ENCODE results near the gene RNASE11.
"Not testable (repeated sequence)": the region's sequence is repeated elsewhere in the genome, so short reads cannot be mapped to it uniquely, and the experiment has no call there.

The RNASE11 gene

DNA sequence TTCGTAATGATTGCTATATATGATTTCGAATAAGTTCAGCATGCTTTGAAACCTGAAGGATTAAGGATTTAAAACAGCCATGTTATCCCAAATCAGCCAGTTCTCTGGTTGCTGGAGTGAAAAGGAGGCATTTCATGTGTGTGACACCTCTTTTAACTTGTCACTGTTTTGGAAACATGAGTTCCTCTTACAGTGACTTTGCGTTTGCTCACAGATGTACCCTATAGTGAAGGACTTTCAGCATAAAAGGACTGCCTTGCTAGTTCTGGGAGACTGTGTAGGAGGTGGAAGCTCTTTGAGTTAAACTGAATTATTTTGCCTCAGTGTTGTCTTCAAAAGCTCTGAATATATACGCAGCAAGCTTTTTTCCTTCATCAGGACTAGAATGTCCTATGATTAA, 7.6 kb downstream of the RNASE11 start:
- DNase-seq (ENCODE audit: low read depth) = no peak

DNA sequence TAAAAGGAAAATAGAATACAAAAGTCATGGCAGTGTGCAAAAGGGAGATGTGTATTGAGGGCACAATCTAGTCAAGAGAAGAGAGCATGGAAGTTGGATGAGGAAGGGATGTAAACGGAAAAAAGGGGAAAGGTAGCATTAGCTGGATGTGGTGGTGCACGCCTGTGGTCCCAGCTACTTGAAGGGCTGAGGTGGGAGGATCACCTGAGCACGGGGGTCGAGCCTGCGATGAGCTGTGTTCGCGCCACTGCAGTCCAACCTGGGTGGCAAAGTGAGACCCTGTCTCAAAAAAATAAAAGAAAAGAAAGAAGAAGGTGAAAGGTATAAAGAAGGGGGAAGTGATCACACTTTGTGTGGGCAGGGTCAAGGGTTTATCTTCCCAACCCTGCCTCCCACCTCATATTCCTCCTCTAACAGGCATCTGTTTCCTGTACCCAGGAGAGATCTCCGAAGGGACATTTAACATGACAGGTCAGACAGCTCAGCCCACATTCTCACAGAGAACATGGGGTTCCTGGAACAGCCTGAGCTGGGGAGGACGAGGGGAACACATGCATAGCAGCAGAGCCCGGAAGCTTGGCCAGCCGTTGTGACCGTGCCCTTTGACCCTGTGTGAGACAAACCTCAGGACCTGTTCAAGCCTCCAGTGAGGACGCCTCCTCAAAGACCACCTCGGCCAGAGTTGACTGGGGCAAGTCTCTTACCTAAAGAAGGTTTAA, 8.9 kb downstream of the RNASE11 start:
- DNase-seq (ENCODE audit: low read depth) = no peak

DNA sequence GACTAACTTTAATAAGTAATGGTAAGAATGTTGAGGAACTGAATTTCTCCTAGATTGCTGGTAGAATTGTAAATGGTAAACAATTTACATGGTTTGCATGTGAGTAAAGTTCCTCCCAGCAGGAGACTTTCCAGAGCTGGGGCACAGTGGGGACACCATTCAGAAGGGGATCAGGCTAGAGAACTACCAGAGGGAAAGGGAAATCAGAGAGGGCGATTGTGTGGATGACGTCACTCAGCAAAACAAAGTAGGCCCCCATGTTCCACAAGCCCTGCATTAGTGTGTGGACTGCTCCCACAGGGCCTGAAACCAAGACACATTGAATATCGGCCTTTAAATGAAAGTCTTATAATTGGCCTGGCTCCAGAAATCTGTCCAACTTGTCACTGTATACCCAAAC, 9.5 kb downstream of the RNASE11 start:
- no peak for DNase-seq (ENCODE audit: low read depth)

DNA sequence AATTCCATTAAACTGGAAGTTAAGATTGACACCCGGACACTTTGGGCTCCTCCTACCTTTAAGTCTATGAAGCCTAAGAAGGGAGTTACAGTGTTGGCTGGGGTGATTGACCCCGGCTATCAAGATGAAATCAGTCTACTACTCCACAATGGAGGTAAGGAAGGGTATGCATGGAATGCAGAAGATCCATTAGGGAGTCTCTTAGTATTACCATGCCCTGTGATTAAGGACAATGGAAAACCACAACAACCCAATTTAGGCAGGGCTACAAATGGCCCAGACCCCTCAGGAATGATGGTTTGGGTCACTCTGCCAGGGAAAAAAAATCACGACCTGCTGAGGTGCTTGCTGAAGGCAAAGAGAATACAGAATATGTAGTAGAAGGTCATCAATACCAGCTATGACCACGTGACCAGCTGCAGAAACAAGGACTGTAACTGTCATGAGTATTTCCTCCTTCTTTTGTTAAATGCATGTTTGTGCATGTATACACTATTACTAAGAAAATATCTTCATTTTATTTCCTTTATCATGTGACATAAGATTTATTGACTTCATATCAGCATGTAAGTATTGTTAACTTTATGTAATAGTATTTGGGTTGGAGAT, 15.3 kb downstream of the RNASE11 start:
- not testable (repeated sequence) for DNase-seq (ENCODE audit: low read depth)

DNA sequence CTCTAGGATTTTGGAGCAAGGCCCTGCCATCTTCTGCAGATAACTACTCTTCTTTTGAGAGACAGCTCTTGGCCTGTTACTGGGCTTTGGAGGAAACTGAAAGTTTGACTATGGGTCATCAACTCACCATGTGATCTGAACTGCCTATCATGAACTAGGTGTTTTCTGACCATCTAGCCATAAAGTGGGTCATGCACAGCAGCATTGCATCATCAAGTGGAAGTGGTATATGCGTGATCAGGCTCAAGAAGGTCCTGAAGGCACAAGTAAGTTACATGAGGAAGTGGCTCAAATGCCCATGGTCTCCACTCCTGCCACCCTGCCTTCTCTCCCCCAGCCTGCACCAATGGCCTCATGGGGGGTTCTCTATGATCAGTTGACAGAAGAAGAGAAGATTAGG, 17.1 kb downstream of the RNASE11 start:
- not testable (repeated sequence) for DNase-seq (ENCODE audit: low read depth)

DNA sequence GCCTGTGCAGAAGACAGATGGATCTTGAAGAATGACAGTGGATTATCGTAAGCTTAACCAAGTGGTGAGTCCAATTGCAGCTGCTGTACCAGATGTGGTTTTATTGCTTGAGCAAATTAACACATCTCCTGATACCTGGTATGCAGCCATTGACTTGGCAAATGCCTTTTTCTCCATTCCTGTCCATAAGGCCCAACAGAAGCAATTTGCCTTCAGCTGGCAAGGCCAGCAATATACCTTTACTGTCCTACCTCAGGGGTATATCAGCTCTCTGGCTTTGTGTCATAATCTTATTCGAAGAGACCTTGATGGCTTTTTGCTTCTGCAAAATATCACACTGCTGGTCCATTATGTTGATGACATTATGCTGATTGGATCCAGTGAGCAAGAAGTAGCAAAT, 17.9 kb downstream of the RNASE11 start:
- not testable (repeated sequence) for DNase-seq (ENCODE audit: low read depth)

DNA sequence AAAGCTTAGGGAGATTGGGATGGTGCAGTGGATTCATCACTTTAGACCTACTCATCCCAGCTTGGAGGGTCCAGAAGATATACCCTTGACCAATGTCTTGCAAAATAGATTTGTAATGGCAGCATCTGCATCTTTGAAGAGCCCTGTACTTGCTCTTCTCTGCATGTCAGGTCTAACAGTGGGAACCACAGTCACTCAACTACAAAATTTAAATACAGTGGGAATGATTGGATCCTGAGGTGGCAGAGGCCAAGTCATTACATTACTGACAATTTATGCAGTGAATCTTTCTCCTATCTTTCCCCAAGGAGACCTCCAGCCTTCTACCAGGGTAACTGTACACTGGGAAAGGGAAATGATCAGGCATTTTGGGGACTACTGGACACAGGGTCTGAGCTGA, 18.7 kb downstream of the RNASE11 start:
- DNase-seq (ENCODE audit: low read depth) = no peak

DNA sequence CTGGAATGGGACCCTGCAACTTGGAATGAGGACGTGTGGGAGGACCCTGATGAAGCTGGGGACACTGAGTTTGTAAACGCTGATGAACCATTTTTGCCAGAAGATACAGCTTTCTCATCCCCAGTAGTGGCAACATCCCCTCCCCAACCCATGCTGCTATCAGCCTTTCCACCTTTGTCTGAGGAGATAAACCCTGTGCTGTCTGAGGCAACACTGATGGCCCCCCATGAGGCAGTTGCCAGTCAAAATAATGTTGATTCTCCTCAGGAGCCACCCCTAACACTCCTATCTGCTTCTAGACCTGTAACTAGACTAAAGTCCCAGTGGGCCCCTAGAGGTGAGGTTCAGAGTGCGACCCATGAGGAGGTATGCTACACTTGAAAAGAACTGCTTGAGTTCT, 19.4 kb downstream of the RNASE11 start:
- DNase-seq (ENCODE audit: low read depth) = no peak

DNA sequence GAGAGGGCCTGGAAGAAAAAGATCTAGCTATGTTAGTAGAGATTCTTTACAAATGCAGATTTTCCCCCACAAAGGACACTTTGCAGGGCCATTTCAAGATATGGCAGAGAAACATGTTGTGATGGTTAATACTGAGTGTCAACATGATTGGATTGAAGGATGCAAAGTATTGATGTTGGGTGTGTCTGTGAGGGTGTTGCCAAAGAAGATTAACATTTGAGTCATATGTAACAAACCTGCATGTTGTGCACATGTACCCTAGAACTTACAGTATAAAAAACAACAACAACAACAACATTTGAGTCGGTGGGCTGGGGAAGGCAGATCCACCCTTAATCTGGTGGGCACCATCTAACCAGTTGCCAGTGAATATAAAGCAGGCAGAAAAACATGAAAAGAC, 20.6 kb downstream of the RNASE11 start:
- DNase-seq (ENCODE audit: low read depth) = not testable (repeated sequence)

DNA sequence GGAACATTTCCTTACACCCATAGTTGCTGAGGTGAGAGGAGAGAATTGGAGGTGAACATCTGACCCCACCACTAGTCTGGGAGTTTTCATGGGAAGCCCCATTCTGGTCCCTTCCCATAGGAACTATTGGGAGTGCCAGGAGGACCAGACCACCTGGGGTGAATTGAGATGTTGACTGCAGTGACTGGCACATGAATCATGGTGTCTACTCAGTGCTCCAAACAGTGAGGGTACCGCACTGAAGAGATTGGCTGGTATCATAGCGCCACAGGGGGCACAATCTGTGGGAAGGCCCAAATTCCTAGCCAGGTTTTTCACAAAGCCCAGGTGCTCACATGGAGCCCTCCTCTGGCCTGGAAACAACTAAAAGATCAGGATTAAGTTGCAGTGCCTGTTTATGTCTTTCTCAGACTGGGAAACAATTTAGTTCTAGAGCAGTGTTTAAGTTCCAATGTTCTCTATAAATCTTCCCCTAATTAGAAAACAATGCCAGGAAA, 23.3 kb downstream of the RNASE11 start:
- no peak for DNase-seq (ENCODE audit: low read depth)

DNA sequence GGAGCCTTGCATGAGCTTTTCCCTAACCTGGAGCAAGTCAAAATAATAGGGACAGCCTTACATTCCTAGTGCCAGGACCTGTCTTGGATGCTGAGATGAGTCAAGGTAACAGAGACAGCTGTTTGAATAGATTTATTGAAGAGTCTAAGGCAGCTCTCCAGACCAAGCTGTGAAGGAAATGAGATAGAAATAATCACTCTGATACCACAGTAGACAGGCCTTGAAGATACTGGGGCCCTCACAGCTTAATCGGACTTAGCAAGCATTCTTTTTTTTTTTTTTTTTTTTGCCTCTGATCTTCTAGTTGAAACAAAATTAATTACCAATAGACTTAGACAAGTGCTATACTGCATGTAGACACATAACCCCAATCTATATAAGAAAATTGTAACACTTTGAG, 23.8 kb downstream of the RNASE11 start:
- DNase-seq (ENCODE audit: low read depth) = no peak

DNA sequence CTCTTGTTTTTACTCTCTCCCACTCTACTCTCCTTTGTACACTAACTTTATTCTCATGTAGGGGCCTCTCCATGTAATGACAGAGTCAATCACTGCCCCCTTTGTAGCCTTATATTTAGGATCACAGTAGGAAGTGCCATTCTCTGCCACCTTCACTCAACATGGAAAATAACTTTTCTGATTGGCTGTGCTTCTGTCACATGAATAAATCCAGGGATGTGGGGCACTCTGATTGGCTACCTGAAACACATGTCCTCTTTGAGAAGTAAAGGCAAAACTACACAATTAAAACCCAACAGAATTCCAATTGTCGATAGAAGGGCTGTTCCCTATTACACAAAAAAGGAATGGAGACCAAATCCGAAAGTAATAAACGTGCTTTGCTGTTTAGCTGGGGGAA, 26.8 kb downstream of the RNASE11 start, which contains the start of gene RNASE9:
TSS of gene RNASE9 (minus strand) at position 87 of the 400 bp plus-strand sequence.
- no peak for DNase-seq (ENCODE audit: low read depth)

DNA sequence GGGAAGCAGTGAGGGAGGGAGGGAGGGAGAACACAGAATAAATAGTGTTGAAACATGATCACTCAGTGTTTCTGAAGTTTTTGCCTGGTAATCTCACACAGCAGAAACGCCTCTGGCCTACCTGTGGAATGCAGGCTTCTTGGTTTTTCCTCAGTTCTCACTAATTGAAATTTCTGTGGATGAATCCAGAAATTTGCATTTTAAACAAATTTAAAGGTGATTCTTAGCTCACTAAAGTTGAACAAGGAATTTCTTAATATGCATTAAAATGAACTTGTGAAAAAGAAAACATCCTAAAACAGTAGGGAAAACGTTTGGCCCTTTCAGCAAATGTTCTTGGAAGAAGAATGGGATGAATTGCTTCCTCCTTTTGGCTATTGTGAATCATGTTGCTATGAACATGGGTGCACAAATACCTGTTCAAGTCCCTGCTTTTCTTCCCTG, 28.3 kb downstream of the RNASE11 start:
- no peak for DNase-seq (ENCODE audit: low read depth)

DNA sequence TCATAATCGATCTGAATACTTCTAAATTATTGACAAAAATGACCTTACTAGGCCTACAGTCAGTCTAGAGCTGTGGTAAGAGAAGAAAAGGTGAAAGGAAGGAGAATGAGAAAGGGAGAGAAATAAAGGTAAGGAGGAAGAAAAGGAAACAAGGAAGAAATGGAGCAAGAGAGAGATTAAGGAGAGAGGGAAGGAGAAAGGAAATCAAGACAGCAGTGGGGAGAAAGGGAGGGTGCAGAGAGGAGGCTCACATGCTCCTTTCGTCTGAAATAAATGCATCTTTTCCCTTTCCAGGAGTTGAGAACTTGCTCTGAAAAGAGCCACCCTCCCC, 30.6 kb downstream of the RNASE11 start:
- DNase-seq (ENCODE audit: low read depth) = no peak

DNA sequence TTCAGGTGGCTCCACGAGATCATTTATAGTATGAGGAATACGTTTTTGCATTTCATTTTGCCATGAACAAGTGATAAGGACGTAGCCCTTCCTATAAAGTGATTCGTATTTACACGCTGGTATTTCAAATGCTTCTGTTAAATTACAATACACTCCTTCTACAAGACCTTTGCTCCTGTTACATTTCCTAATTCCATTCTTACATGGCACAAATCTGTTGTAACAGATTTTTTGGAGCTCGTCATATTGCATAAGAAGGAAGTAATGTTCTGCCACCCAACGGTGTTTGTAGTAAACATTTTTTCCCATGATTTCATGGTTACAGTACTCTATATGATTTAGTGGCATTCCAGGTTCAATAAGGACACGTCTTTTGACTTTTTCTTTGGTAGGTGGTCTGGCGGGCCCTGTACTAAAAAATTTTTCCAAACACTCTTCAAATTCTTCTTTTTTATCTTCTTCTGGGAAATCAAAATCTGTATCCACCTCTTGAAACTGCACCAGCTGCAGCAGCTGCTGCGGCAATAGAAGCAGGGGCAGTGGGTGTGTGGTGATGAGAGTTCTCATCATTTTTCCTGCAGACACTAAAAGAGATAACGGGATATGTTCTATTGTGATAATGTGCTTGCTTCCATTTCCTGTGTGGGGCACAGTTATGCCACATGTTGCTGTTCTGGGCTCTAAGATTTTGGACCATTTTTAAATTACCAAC, 31.1 kb downstream of the RNASE11 start:
- DNase-seq (ENCODE audit: low read depth) = no peak

DNA sequence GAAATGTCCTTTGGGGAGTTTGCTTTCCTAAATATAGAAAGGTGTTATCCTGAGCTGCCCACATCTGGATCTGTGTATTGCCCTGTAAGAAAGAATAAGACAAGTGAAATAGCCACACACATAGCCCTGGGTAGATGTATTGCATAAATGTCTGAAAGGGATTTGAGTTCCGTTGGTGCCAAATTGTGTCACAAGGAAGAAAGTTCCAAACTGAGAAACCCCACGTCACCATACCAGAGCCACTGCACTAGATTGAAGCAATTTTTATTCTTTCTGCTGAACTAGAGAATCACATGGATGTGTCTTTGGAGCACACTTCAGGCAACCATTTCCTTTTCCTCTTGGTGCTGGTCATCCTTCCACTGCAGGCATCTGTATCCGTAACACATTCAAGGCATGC, 32.0 kb downstream of the RNASE11 start:
- no peak for DNase-seq (ENCODE audit: low read depth)

DNA sequence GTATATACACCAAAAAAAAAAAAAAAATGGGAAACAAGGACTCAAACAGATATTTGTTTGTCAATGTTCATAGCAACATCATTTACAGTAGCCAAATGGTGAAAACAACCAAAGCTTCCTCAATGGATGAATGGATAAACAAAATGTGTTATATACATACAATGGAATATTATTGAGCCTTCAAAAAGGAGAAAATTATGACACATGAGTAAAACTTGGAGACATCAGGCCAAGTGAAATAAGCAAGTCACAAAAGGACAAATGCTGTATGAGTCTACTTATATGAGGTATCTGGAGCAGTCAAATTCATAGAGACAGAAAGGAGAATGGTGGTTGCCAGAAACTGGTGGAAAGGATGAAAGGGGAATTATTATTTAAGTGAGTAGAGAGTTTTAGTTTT, 34.8 kb downstream of the RNASE11 start:
- DNase-seq (ENCODE audit: low read depth) = no peak

DNA sequence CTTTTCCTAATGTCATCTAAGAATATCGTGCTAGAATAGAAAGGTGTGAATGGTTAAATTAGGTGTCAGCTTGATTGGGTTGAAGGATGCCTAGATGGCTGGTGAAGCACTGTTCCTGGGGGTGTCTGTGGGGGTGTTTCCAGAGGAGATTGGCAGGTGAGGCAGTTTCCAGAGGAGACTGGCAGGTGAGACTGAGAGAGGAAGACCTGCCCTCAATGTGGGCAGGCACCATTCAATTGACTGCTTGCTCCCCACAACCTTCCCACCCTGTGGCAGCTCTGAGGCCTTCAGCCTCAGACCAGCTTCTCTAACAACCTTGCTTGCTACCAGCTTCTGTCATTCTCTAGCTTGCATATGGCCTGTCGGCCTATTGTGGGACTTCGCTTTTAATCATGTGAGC, 36.2 kb downstream of the RNASE11 start:
- DNase-seq (ENCODE audit: low read depth) = no peak

DNA sequence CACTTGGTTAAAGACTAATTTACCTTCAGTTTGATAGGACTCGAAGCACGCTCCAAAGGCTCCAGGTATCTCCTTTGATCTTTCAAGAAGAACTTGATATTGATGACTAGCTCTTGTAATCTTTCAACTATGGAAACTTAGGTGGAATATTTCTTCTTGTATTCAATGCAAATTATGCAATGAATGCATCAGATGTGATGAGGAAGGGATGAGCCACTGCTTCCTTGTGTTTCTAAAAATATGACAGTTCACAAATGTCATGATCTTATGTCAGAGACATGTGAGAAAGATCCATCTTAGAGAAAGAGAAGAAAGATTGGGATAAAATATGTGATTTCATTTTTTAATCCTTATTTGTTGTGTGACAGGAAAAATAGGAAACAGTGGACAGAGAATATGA, 36.9 kb downstream of the RNASE11 start:
- no peak for DNase-seq (ENCODE audit: low read depth)

DNA sequence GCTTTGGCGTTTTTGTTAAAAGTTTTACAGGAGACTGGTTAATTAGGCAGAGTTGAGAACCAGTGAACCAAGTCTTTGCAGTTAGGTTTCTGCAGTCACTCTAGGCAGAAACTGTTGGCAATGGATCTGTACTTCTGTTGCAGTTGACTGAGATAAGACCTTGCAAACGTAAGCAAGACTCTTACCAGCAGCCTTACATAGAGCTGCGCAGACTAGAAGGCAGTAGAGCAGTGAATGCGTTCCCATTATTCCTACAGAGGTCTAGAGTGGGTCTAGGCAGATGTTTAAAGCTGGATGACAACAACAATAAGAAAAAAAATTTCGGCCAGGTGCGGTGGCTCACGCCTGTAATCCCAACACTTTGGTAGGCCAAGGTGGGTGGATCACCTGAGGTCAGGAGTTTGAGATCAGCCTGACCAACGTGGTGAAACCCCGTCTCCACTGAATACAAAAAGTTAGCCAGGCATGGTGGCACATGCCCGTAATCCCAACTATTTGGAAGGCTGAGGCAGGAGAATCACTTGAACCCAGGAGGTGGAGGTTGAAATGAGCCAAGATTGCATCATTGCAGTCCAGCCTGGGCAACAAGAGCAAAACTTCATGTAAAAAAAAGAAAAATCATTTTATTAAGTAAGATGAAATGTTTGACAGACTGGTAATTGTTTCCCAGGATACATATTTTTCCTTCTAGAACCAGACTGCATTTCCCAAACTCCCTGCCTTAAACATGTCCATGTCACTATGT, 39.2 kb downstream of the RNASE11 start:
- DNase-seq (ENCODE audit: low read depth) = no peak

DNA sequence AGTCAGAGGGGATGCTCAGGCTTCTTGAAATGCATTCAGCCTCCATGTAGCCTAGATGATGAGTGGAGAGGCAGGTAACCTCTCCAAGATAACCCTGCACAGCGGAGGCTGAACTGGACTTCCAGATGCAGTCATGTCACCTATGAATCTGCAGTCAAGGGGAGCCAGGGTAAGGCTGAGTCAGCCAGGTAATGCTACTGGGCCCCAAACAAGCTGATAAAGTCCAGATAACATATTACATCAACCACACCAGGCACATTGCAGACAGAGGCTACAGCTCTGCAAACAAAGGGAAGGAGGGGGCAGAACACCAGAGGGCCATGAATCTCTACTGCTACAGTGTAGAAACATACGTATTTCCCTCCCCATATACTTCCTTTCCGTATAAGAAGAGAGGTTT, 40.9 kb downstream of the RNASE11 start:
- no peak for DNase-seq (ENCODE audit: low read depth)

DNA sequence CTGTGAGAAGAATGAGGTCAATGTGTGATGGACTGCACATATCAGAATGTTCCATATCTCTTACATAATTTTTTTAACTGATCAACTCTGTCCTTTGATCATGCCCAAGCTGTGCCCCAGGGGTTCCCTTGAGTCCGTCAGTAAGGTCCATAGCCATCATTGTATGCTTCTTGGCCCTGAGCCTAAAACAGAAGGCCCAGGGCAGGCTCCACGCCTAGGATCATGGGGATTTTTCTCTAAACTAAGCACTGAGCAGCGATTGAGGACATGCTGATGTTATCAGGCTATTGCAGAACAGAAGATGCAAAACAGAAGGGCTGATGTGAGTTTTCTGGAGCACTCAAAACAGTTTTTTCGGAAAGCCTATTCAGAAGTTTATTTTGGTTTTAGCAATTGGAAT, 47.9 kb downstream of the RNASE11 start:
- DNase-seq (ENCODE audit: low read depth) = no peak

Data from stromal cell of bone marrow (primary cell).